Globus pallidus (tissue), 1 donor: Measurements from ENCODE around the gene ARMC10.
"Not testable (repeated sequence)": the region's sequence is repeated elsewhere in the genome, so short reads cannot be mapped to it uniquely, and the experiment has no call there.

Experiments
- DNase-seq: peaks from one replicate; pipeline ENCODE4 v3.0.0-alpha.2; 2015; ENCODE audit warnings: low spot score

ARMC10 gene

DNA sequence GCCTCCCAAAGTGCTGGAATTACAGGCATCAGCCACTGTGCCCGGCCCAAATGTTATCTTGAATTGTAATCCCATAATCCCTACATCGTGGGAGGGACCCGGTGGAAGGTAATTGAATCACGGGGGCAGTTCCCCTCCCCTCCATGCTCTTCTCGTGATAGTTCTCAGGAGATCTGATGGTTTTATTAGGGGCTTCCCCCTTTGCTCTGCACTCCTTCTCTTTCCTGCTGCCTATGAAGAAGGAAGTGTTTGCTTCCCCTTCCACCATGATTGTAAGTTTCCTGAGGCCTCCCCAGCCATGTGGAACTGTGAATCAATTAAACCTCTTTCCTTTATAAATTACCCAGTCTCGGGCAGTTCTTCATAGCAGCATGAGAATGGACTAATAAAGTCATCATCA, 3.3 kb downstream of the ARMC10 start:
- DNase-seq = not testable (repeated sequence)

DNA sequence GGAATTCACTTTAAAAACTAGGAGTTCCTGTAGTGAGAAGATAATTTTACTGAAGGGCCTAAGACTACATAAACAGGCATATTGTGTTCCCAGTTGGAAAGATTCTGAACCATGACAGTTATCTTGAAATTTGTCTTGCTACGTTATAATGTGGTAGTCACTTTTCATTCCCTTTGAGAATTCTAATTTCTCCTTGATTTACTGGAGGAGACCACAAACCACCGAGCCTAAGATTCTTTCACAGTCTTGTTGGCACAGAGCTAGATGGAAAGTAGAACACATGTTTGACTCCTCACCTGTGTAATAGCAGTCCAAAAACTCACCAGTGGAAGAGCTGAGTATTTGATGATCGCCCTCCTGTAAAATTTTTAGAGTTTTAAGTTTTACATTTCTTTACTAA, 4.9 kb downstream of the ARMC10 start:
- no peak for DNase-seq

DNA sequence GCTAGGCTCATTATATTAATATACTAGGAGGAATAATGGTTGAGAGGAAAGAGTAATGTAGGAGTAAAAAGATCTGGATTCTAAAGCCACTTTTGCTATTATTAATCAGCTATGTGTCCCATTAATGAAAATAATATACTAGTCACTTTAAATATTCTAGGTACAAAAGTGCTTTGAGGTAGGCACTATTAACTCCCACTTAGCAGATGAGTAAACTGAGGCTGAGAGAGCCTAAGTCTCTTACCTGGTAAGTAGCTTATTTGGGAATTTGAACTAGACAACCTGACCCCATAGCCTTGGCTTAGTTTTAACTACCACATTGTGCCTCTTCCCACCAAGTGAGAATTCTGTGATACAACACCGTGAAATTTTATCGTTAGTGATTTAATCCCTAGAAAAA, 6.0 kb downstream of the ARMC10 start:
- DNase-seq = no peak

DNA sequence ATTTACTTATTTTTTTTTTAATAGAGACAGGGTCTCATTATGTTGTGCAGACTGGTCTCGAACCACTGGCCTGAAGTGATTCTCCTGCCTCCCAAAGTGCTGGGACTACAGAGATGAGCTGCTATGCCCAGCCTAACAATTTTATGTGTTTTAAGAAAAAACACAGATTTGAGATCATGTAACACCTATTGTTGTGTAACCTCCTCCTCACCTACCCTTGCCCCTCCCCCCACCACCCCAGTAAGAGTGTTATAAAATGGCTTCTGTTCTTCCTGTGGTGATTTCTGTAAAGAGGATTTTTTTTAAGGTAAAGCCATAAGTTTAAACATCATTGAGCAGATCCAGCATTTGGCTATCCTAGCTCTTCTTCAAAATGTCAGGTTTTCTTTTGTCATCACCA, 7.6 kb downstream of the ARMC10 start:
- DNase-seq = no peak

DNA sequence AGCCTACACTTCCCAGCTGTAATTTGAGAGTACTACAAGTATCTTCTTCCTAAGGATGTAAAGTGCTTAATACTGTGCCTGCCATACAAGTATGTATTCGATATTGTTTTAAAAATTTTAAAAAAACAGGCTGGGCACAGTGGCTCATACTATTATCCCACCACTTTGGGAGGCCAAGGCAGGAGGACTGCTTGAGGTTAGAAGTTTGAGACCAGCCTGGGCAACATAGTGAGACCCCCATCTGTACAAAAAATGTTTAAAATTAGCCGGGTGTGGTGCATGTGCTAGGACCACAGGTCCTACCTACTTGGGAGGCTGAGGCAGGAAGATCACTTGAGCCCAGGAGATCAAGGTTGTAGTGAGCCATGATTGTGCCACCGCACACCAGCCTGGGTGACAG, 8.3 kb downstream of the ARMC10 start:
- no peak for DNase-seq

DNA sequence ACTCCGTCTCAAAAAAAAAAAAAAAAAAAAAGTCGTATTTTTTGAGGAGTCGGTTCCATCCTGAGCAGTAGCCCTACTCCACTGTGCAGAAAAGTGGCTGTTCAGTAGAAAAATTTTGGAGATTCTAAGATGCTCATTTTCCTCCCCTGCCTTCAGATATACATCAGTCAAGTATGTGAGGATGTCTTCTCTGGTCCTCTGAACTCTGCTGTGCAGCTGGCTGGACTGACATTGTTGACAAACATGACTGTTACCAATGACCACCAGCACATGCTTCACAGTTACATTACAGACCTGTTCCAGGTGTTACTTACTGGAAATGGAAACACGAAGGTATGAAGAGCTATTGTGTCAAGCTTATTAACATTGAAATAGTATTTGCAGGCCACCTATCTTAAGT, 17.4 kb downstream of the ARMC10 start:
- DNase-seq = not testable (repeated sequence)

DNA sequence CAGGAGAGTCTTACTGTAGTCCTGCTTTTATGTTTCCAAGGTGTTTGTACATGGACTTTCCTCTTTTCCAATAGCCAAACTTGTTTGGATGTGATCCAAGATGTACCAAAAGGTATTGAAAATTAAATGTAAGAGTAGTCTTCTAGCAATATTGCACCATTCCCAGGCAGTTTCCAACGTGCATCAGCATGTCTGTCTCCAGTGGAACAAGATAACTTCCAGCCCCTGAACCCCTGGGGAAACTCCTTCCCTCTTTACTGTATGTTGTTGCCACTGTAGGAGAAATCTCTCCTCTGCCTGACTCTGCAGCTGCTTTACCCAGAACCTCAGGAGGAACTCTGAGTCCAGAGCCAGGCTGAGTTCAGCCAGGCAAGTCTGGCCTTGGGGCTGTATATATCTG, 18.5 kb downstream of the ARMC10 start:
- no peak for DNase-seq

DNA sequence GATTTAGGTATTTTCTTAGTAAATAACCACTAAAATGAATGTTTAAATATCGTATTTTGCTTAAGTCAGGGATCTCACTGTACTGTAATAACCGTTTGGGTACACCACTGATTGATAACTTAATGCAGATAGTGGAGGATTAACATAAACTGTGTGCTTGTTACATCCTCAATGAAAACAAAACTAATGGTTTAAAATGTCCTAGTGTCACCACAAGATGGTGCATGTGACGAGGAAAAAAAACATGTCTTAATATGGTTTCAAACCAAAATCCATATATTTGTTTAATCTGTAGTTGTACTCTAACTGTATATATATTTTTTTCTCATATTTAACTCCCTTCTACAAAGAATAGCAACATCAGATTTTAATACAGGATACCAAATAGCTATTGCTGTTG, 19.2 kb downstream of the ARMC10 start:
- peak; percentile 59 for DNase-seq

DNA sequence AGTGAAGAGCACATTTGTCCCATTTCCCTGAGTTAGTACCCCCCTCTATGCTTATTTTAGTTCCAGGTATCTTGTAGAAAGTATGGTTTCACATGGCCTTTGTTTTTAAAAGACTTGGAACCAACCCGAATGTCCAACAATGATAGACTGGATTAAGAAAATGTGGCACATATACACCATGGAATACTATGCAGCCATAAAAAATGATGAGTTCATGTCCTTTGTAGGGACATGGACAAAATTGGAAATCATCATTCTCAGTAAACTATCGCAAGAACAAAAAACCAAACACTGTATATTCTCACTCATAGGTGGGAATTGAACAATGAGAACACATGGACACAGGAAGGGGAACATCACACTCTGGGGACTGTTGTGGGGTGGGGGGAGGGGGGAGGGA, 20.6 kb downstream of the ARMC10 start:
- DNase-seq = not testable (repeated sequence)

DNA sequence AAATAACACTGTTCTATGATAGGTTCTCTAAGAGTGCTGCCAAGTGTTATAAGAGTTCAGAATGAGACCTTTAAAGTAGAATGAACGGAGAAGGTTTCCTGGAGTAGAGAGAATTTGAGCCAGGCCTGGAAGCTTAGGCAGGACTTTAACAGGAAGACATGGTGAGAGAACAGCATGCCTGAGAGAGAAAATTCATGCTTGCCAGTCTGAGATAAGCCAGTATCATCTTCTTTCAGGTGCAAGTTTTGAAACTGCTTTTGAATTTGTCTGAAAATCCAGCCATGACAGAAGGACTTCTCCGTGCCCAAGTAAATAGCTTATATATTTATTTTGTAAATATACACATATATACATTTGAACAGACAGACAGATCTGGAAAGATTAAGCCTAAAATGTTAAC, 22.1 kb downstream of the ARMC10 start:
- DNase-seq = no peak

DNA sequence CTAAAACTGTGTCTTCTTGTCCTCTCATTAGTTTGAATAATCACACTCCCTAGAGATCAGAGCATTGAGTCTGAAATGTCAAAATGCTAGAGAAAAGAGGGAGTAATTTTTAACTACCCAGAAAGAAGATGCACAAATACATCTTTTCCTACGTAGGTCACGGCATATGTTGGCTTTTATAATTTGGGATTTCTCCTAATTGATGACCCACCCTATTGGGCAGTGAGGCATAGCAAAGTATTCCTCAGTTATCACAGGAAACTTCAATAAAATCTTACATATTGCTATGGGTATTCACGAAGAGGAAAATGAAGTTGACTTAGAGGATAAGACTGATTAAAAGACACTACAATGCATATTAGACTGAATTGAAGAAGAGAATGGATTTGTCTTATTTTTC, 25.4 kb downstream of the ARMC10 start:
- no peak for DNase-seq

DNA sequence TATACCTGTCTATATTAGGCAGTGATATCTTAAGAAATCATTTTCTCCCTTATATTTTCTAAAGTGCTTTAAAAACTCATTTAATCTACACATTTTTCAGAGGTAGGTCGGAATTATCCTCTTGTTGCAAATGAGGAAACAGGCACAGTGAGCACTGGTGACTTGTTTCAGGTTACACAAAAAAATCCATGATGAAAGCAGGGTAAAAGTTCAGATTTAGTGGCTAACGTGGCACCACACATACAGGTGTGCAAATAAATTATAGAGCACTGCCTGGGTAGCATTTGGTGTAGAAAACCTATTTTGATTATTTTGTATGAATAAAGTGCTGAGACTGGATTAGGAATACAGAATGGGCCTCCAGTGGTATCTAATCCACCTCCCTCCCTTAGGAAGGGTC, 26.6 kb downstream of the ARMC10 start:
- no peak for DNase-seq

DNA sequence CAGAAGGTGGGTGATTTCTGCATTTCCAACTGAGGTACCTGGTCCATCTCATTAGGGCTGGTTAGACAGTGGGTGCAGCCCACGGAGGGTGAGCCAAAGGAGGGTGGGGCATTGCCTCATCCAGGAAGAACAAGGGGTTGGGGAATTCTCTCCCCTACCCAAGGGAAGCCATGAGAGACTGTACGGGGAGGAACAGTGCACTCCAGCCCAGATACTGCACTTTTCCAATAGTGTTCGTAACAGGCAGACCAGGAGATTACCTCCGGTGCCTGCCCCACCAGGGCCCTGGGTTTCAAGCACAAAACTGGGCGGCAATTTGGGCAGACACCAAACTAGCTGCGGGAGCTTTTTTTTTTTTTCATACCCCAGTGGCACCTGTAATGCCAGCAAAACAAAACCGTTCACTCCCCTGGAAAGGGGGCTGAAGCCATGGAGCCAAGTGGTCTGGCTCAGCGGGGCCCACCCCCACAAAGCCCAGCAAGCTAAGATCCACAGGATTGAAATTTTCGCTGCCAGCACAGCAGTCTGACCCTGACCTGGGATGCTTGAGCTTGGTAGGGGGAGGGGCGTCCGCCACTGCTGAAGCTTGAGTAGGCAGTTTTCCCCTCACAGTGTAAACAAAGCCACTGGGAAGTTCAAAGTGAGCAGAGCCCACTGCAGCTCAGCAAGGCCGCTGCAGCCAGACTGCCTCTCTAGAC, 31.2 kb downstream of the ARMC10 start:
- no peak for DNase-seq

DNA sequence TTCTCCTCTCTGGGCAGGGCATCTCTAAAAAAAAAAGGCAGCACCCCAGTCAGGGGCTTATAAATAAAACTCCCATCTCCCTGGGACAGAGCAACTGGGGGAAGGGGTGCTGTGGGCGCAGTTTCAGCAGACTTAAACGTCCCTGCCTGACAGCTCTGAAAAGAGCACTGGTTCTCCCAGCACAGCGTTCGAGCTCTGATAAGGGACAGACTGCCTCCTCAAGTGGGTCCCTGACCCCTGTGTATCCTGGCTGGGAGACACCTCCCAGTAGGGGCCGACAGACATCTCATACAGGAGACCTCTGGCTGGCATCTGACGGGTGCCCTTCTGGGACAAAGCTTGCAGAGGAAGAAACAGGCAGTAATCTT, 31.7 kb downstream of the ARMC10 start:
- not testable (repeated sequence) for DNase-seq

DNA sequence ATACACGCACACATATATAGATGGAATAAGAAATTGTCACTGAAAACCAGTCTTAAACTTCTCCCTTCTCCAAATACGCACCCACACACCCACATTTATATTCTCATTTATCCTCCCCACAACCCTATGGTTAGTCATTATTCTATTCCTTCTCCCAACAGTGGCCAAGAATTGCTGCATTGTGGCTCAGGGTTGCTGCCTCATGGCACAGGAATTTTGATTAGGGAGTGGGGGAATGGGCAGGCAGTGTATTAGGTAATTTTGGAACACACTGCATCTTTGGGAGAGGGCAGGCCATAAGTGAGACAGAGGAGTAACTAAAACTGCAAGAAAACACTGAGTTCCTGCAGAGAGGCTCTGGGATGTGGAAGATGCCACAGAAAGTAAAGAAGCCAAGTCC, 38.2 kb downstream of the ARMC10 start:
- no peak for DNase-seq

DNA sequence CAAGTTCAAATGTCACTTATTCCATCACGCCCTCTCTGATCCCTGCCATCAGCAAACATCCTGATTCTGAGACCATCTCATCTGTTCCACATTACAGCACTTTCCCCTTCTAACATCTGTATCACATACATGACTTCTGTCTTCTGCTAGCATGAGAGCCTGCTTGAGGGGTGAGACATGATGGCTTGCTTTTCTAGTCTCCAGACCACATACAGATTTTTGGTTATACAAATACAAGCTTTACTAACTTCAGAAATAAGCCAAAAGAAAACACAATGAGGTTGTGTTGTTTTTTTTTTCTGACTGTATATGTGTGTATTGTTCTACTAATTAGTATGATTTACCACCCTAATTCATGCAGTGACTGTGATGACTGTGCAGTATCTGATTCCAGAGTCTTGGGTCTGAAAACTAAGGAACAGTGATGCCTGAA, 39.7 kb downstream of the ARMC10 start:
- peak; percentile 82 for DNase-seq

DNA sequence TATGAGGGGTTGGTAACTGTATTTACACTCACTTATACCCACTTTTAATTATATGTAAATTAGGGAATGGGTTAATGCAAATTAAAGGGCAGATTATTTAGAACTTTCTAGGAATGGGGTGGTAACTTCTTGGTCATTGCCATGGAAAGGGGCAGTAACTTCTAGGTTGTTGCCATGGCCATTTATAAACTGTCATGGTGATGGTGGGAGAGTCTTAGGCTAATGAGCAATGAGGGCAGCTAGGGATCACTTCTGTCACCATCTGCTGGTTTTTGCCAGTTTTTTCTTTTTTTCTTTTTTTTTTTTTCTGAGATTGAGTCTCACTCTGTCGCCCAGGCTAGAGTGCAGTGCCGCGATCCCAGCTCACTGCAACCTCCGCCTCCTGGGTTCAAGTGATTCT, 40.8 kb downstream of the ARMC10 start:
- DNase-seq = no peak

DNA sequence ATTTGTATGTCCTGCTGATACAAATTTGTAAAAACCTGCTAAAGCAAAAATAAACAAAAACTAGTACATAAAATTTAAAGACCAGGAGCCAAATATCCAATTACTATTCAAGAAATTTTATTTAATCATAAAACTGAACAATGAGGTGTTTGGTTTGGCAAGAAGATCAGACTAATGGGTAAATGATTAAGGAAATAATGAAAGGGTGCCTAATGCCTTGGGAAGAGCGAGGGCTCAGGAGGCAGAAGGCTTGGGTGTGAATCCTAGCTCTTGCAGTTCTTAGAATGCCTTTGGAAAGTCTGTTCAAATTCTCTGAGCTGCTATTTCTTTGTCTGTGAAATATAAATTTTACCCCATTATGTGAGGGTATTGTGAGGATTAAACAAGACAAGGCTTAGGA, 41.6 kb downstream of the ARMC10 start:
- no peak for DNase-seq

DNA sequence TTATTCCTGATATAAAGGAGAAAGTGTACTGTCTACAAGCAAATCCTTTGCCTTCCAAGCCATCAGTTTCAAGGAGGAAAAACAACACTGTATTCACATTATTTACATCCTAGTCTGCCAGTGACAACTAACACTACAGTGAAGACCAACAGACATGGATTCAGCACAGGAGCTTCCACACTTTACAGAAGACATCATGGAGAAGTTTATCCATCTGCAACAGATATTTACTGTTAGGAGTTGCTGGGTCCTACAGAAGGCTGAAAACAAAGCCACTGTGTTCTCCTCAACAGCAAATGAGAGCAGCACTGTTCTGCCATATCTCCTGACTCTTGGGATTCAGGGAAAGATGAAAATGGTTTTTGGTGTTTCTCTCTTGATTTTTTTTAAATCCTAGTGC, 42.1 kb downstream of the ARMC10 start:
- peak; percentile 89 for DNase-seq

DNA sequence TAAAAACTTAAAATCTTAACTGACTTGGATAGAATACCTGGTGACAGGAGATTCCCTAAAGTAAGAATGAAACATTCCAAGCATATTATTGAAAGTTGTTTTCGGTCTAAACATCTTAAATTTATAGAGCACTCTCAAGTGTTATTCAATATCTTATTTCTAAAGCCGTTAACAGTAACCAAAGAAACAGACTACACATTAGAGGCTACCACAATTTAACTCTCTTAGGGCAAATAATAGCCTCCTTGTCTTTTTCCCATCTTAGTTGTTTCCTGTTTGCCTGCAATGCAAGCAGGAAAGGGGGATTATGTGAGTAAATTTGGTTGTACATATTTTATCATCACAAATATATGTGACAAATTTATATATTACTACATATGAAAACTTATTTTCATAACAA, 42.5 kb downstream of the ARMC10 start:
- no peak for DNase-seq

DNA sequence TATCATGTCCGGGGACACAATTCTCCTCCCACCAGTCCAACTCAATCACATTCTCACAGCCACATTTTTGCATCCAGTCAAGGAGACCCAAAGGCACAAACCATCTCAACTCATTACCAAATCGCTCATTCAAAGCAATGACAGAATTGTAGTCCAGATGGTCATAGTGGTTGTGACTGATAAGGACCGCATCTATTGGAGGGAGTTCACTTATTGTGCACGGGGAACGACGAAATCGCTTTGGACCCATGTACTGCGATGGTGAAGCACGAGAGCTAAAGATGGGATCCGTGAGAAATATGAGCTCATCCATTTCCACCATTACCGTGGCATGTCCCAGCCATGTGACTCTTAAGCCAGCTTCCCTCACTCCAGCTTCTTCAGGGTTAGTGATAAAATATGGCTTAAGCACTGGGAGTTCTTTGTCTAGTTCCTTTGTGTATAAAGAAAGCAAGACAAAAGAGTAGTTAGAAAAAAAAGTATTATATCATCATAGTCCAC, 44.9 kb downstream of the ARMC10 start:
- no peak for DNase-seq

DNA sequence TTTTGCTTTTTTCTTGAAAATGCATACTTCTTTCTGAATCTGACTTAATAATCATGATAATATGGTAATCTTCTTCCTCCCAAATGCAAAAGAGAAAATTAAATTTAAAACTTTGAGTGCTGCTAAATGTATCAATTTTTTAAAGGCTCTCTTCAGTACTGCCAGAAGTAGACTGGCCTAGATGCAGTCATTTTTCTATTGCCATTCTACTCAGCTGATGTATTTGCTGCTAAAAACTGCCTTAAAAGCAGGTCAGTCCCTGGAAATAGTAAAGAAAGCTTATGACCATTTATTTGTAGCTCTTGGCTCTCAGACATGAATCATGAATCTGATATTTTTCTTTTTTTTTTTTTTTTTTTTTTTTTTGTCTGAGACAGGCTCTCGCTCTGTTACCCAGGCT, 45.4 kb downstream of the ARMC10 start:
- DNase-seq = no peak

DNA sequence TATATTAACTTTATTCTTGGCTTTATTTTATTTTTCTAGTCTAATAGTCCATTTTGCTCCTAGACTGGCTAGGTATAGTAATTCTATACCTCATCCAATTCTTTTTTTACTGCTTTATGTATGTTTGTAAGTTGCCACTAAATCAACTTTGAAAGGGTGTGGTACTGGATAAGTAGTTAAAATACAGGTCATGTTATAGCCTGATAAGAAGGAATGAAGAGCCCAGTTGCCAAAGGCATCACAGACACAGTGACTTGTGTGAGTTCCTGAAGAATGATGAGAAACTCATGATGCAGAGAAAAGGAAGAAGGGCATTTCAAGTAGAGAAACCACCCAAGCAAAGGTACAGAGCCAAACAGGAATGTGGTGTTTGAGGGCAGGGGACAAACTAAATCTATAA, 46.7 kb downstream of the ARMC10 start:
- DNase-seq = no peak

DNA sequence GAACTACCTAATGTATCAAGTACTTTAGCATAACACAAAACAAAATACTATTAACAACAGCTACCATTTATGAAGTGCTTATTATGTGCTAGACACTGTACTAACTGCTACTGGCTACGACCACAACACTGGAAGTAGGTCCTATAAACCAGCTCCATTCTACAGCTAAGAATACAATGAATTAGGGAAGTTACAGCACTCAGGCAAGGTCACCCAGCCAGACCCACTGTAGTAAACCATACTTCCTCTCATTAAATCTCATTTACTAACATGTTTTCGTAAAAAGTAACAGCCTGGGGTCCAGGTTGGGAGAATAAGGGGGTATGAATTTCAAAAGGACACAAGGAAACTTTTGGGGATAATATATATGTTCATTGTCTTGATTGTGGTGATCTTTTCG, 48.6 kb downstream of the ARMC10 start:
- DNase-seq = no peak
